Activated CD4-positive, alpha-beta T cell treated with anti-CD3 and anti-CD28 coated beads for 36 hours (primary cell): ENCODE results near the gene TGFBR1. TPM values are rescaled to one million over a fixed set of nuclear protein-coding genes. Genes with fewer than 3 reads are reported as not detected.
"Not testable (repeated sequence)": the region's sequence is repeated elsewhere in the genome, so short reads cannot be mapped to it uniquely, and the experiment has no call there.

Source experiments
- ATAC-seq: fragments of 200-7000 bp; cut with Tn5 transposase; one replicate; pipeline ENCODE4 v1.10.0; 2021; ENCODE audit warnings: mild to moderate bottlenecking, moderate library complexity
- CTCF ChIA-PET: fragments of 350-600 bp; sonication (Branson Sonifier 250); formaldehyde crosslinking; loops from one replicate; lab custom pipeline; 2021; ENCODE audit warnings: antibody characterized with exemption; lab: Charles Lee
- POLR2A ChIA-PET: fragments of 350-600 bp; sonication (Branson Sonifier 250); formaldehyde crosslinking; loops from one replicate; lab custom pipeline; 2021; ENCODE audit warnings: antibody characterized with exemption, inconsistent platforms; lab: Charles Lee
- DNase-seq: peaks from one replicate; pipeline ENCODE4 v3.0.0-alpha.2; 2020
- H3K27ac Mint-ChIP-seq: one replicate; pipeline ENCODE4 v1.8.0; 2021; ENCODE audit warnings: mixed read lengths
- H3K27me3 Mint-ChIP-seq: one replicate; pipeline ENCODE4 v1.8.0; 2021; ENCODE audit warnings: mixed read lengths
- H3K36me3 Mint-ChIP-seq: one replicate; pipeline ENCODE4 v1.8.0; 2021; ENCODE audit warnings: low read depth, mixed read lengths
- H3K4me1 Mint-ChIP-seq: one replicate; pipeline ENCODE4 v1.8.0; 2021; ENCODE audit warnings: mixed read lengths
- H3K4me3 Mint-ChIP-seq: one replicate; pipeline ENCODE4 v1.8.0; 2021; ENCODE audit warnings: mild to moderate bottlenecking, moderate library complexity, mixed read lengths
- H3K9me3 Mint-ChIP-seq: one replicate; pipeline ENCODE4 v1.8.0; 2021; ENCODE audit warnings: low read depth, mixed read lengths
- intact Hi-C, 2 experiments: fragments of 100-400 bp; cut with DNase I in 1 of 2; cut with micrococcal nuclease in 1 of 2; formaldehyde crosslinking; loops; one replicate each; pipeline versions ENCODE4 v1.14.2 to v1.15.1; 2022 to 2024; cut with DNase I, micrococcal nuclease
- total RNA-seq, 2 experiments: library from RNA; stranded (reverse); gene quantifications; one replicate each; pipeline ENCODE4 v1.2.3, GENCODE V29; 2021

Gene TGFBR1
- total RNA-seq, 2 experiments from 2014 or later, result 18.6 to 19.3 TPM

- intact Hi-C loops, result no loop called here
- DNase-seq, result no peak
- Mint-ChIP-seq H3K36me3 (peaks cover 2% of the 10 kb centered on the region), H3K4me3 (no peak overlapping the region), H3K27ac (no peak overlapping the region), H3K27me3 (no peaks in the 10 kb centered on the region), H3K9me3 (no peaks in the 10 kb centered on the region), H3K4me1 (peaks cover 24% of the 10 kb centered on the region)
- no peak for ATAC-seq
- CTCF ChIA-PET, result interaction anchor here (1.5 kb wide), 1 partner anchor 8 kb away, joined by 4 read pairs; no protein-coding TSS in a partner anchor
- POLR2A ChIA-PET, result no interaction called here
These were observed 8.5 kb upstream of the TGFBR1 start for GRCh38 chr9:99096409-99096808.

GRCh38 chr9:99099806-99100585 is 4.9 kb upstream of the TGFBR1 start:
- H3K4me1 Mint-ChIP-seq, result peaks cover 16% of the 10 kb centered on the region
- H3K9me3 Mint-ChIP-seq, H3K27me3 Mint-ChIP-seq, H3K36me3 Mint-ChIP-seq, DNase-seq, POLR2A ChIA-PET, H3K4me3 Mint-ChIP-seq, CTCF ChIA-PET, ATAC-seq, H3K27ac Mint-ChIP-seq: not testable (repeated sequence)
- intact Hi-C loops, result loop anchor here (10.0 kb wide), 2 partner anchors 725 to 995 kb away; partner anchors contain the start of gene NR4A3 (in 1 of the 2)

- Mint-ChIP-seq H3K9me3 (no peaks in the 10 kb centered on the region), H3K4me1 (peaks cover 17% of the 10 kb centered on the region), H3K27me3 (no peaks in the 10 kb centered on the region), H3K4me3 (no peak overlapping the region), H3K36me3 (peaks cover 2% of the 10 kb centered on the region), H3K27ac (no peak overlapping the region)
- DNase-seq (no peak), ATAC-seq (no peak)
- ChIA-PET POLR2A (no interaction called here), CTCF (interaction anchor here (1.1 to 4.4 kb wide), 2 partner anchors 23 to 37 kb away, joined by 4 to 24 read pairs; no protein-coding TSS in a partner anchor)
- intact Hi-C loops, result loop anchor here (10.0 kb wide), 2 partner anchors 724 to 996 kb away; partner anchors contain the start of gene NR4A3 (in 1 of the 2)
These were observed 3.6 kb upstream of the TGFBR1 start for GRCh38 chr9:99101271-99101670.

GRCh38 chr9:99101812-99102211 is 3.1 kb upstream of the TGFBR1 start:
- Mint-ChIP-seq H3K4me1 (peaks cover 22% of the 10 kb centered on the region), H3K9me3 (no peaks in the 10 kb centered on the region), H3K4me3 (no peak overlapping the region), H3K27ac (no peak overlapping the region), H3K27me3 (no peaks in the 10 kb centered on the region), H3K36me3 (peaks cover 2% of the 10 kb centered on the region)
- CTCF ChIA-PET, result interaction anchor here (0.8 to 4.4 kb wide), 3 partner anchors 22 to 996 kb away, joined by 3 to 24 read pairs (median 4); no protein-coding TSS in a partner anchor
- intact Hi-C loops, result loop anchor here (10.0 kb wide), 2 partner anchors 723 to 997 kb away; partner anchors contain the start of gene NR4A3 (in 1 of the 2)
- POLR2A ChIA-PET, result no interaction called here
- ATAC-seq (no peak), DNase-seq (no peak)

- peaks cover 35% of the 10 kb centered on the region for H3K4me1 Mint-ChIP-seq
- H3K27me3 Mint-ChIP-seq, result no peaks in the 10 kb centered on the region
- ChIA-PET CTCF (interaction anchor here (0.7 to 4.4 kb wide), 11 partner anchors 8 to 410 kb away, joined by 3 to 24 read pairs (median 3); no protein-coding TSS in a partner anchor), POLR2A (interaction anchor here (1.4 to 1.6 kb wide), 2 partner anchors 44 to 45 kb away, joined by 3 to 6 read pairs; no protein-coding TSS in a partner anchor)
- peaks cover 2% of the 10 kb centered on the region for H3K36me3 Mint-ChIP-seq
- intact Hi-C loops, result loop anchor here (10.0 kb wide), 2 partner anchors 722 to 998 kb away; partner anchors contain the start of gene NR4A3 (in 1 of the 2)
- H3K27ac Mint-ChIP-seq, result no peak overlapping the region
- DNase-seq, result no peak
- ATAC-seq, result no peak
- H3K4me3 Mint-ChIP-seq, result peak overlapping the region; percentile 74
- no peaks in the 10 kb centered on the region for H3K9me3 Mint-ChIP-seq
These were observed 1.6 kb upstream of the TGFBR1 start for GRCh38 chr9:99103054-99103895.

GRCh38 chr9:99103901-99104458 is 933 bp upstream of the TGFBR1 start:
- H3K36me3 Mint-ChIP-seq, result peaks cover 2% of the 10 kb centered on the region
- peak overlapping the region; percentile 76 for H3K27ac Mint-ChIP-seq
- peak; percentile 42 for DNase-seq

GRCh38 chr9:99105152-99106043 is 485 bp downstream of the TGFBR1 start:
- DNase-seq (no peak), ATAC-seq (peak; percentile 14)
- Mint-ChIP-seq H3K36me3 (peaks cover 2% of the 10 kb centered on the region), H3K27ac (peak overlapping the region; percentile 83), H3K27me3 (no peaks in the 10 kb centered on the region), H3K4me1 (peaks cover 55% of the 10 kb centered on the region), H3K4me3 (peak overlapping the region; percentile 79), H3K9me3 (no peaks in the 10 kb centered on the region)
- ChIA-PET CTCF (interaction anchor here (0.9 to 4.4 kb wide), 9 partner anchors 8 to 79 kb away, joined by 3 to 24 read pairs (median 3); no protein-coding TSS in a partner anchor), POLR2A (interaction anchor here (0.6 to 2.2 kb wide), 7 partner anchors 9 to 92 kb away, joined by 3 to 11 read pairs (median 4); no protein-coding TSS in a partner anchor)
- intact Hi-C loops, result loop anchor here (1.0 to 10.0 kb wide), 10 partner anchors 14 to 1001 kb away; partner anchors contain the start of genes NR4A3 (in 2 of the 2), SEC61B (in 2 of the 2) and TBC1D2 (in 1 of the 2)

More at GRCh38 chr9:99103901-99104458, 933 bp upstream of the TGFBR1 start:
- no peak for ATAC-seq
- H3K4me3 Mint-ChIP-seq, result peak overlapping the region; percentile 74
- intact Hi-C loops, result loop anchor here (2.0 to 10.0 kb wide), 6 partner anchors 27 to 999 kb away; partner anchors contain the start of genes NR4A3 (in 2 of the 2) and SEC61B (in 2 of the 2)
- peaks cover 42% of the 10 kb centered on the region for H3K4me1 Mint-ChIP-seq
- ChIA-PET POLR2A (interaction anchor here (1.4 to 1.6 kb wide), 3 partner anchors 13 to 46 kb away, joined by 3 to 6 read pairs (median 5); no protein-coding TSS in a partner anchor), CTCF (interaction anchor here (0.5 to 4.4 kb wide), 12 partner anchors 8 to 409 kb away, joined by 3 to 24 read pairs (median 4); no protein-coding TSS in a partner anchor)
- H3K27me3 Mint-ChIP-seq, result no peaks in the 10 kb centered on the region
- no peaks in the 10 kb centered on the region for H3K9me3 Mint-ChIP-seq

- Mint-ChIP-seq H3K27me3 (no peaks in the 10 kb centered on the region), H3K9me3 (no peaks in the 10 kb centered on the region), H3K36me3 (peaks cover 2% of the 10 kb centered on the region), H3K4me1 (peaks cover 61% of the 10 kb centered on the region), H3K4me3 (peak overlapping the region; percentile 79), H3K27ac (peak overlapping the region; percentile 83)
- intact Hi-C loops, result loop anchor here (1.0 to 10.0 kb wide), 6 partner anchors 13 to 1001 kb away; partner anchors contain the start of genes NR4A3 (in 1 of the 2) and TBC1D2 (in 1 of the 2)
- ChIA-PET POLR2A (interaction anchor here (1.5 to 2.2 kb wide), 2 partner anchors 13 to 92 kb away, joined by 4 to 11 read pairs; no protein-coding TSS in a partner anchor), CTCF (interaction anchor here (0.9 to 1.6 kb wide), 7 partner anchors 8 to 78 kb away, joined by 3 to 4 read pairs (median 3); no protein-coding TSS in a partner anchor)
- ATAC-seq (no peak), DNase-seq (no peak)
These were observed 1.1 kb downstream of the TGFBR1 start for GRCh38 chr9:99106044-99106375.

GRCh38 chr9:99107421-99107820 is 2.5 kb downstream of the TGFBR1 start:
- no peaks in the 10 kb centered on the region for H3K27me3 Mint-ChIP-seq
- peaks cover 72% of the 10 kb centered on the region for H3K4me1 Mint-ChIP-seq
- no peak for DNase-seq
- peaks cover 4% of the 10 kb centered on the region for H3K36me3 Mint-ChIP-seq
- intact Hi-C loops, result loop anchor here (2.0 to 10.0 kb wide), 5 partner anchors 19 to 1003 kb away; partner anchors contain the start of genes NR4A3 (in 1 of the 2) and TBC1D2 (in 1 of the 2)
- peak overlapping the region; percentile 79 for H3K4me3 Mint-ChIP-seq
- CTCF ChIA-PET, result interaction anchor here (1.0 kb wide), 1 partner anchor 34 kb away, joined by 4 read pairs; no protein-coding TSS in a partner anchor
- POLR2A ChIA-PET, result no interaction called here
- no peaks in the 10 kb centered on the region for H3K9me3 Mint-ChIP-seq
- peak overlapping the region; percentile 59 for H3K27ac Mint-ChIP-seq
- ATAC-seq, result no peak
